Nephron progenitor cell (in vitro differentiated cells): ENCODE data around the gene CHN2.
"Not testable (repeated sequence)": the region's sequence is repeated elsewhere in the genome, so short reads cannot be mapped to it uniquely, and the experiment has no call there.

ENCODE experiments used
- DNase-seq: peaks from one replicate; pipeline ENCODE4 v3.0.0; 2021
- H3K27ac Mint-ChIP-seq: 2 replicates; pipeline ENCODE4 v1.8.0; 2021; ENCODE audit warnings: mild to moderate bottlenecking, moderate library complexity, mixed read lengths
- H3K27me3 Mint-ChIP-seq: 2 replicates; pipeline ENCODE4 v1.8.0; 2021; ENCODE audit warnings: mild to moderate bottlenecking, low read depth, mixed read lengths; ENCODE audit not compliant: poor library complexity
- H3K36me3 Mint-ChIP-seq: 2 replicates; pipeline ENCODE4 v1.8.0; 2021; ENCODE audit warnings: low read depth, mixed read lengths
- H3K4me1 Mint-ChIP-seq: 2 replicates; pipeline ENCODE4 v1.8.0; 2021; ENCODE audit warnings: mixed read lengths
- H3K4me3 Mint-ChIP-seq: 2 replicates; pipeline ENCODE4 v1.8.0; 2021; ENCODE audit warnings: mild to moderate bottlenecking, moderate library complexity, mixed read lengths
- H3K9me3 Mint-ChIP-seq: 2 replicates; pipeline ENCODE4 v1.8.0; 2021; ENCODE audit warnings: mild to moderate bottlenecking, moderate library complexity, mixed read lengths
- TF ChIP-seq, protein P1 (sequence below): fragments of 200-600 bp; sonication (generic); IDR thresholded peaks from 2 replicates; pipeline ENCODE4 v1.5.0; 2021; ENCODE audit warnings: antibody characterized with exemption

Gene CHN2

GRCh38 chr7:29207162-29207801, 12.7 kb downstream of the CHN2 start:
- H3K27me3 Mint-ChIP-seq, result peaks cover 7% of the 10 kb centered on the region
- peaks cover 19% of the 10 kb centered on the region for H3K4me1 Mint-ChIP-seq
- H3K9me3 Mint-ChIP-seq, result no peaks in the 10 kb centered on the region
- no peak for DNase-seq
- no peak overlapping the region for H3K4me3 Mint-ChIP-seq
- no peak overlapping the region for H3K27ac Mint-ChIP-seq
- TF ChIP-seq, protein P1, sequence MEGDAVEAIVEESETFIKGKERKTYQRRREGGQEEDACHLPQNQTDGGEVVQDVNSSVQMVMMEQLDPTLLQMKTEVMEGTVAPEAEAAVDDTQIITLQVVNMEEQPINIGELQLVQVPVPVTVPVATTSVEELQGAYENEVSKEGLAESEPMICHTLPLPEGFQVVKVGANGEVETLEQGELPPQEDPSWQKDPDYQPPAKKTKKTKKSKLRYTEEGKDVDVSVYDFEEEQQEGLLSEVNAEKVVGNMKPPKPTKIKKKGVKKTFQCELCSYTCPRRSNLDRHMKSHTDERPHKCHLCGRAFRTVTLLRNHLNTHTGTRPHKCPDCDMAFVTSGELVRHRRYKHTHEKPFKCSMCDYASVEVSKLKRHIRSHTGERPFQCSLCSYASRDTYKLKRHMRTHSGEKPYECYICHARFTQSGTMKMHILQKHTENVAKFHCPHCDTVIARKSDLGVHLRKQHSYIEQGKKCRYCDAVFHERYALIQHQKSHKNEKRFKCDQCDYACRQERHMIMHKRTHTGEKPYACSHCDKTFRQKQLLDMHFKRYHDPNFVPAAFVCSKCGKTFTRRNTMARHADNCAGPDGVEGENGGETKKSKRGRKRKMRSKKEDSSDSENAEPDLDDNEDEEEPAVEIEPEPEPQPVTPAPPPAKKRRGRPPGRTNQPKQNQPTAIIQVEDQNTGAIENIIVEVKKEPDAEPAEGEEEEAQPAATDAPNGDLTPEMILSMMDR, result no peak
- H3K36me3 Mint-ChIP-seq, result no peaks in the 10 kb centered on the region

DNA sequence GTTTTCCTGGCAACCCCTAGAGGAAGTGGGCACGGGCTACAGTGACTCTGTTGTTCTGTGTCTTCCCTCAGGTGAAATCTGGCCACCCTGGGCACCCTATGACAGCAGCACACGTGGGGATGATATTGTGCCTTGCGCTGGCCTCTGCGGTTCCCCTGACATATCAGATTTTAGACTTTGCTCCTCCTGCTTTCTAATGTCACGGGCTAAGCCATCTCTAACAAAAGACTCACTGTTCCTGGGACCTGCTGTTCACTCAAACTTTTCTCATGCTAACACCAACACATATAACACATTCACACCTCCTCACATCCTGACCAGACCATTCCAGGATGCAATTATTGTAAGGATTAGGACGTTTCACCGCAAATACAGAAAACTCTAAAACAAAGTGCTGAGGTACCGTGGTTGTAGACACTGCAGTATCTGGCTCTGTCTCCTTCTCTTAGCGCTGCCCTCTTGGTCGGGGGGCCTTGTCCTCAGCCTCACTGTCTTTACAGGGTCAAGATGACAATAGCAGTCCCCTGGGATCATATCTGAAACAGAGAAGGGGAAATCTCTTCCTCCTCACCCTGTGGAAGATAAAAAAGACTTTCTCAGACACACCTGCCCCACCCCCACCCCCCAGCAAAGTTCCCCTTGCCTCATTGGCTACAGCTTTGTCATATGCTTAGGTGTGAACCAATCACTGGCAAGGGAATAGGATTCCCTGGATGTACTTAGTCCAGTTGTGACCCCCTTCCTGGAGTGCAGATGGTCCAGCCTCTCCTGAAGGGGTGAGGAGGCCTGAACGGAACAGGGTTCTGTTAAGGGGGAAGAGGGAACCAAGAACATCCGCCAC, 14.1 kb downstream of the CHN2 start:
- TF ChIP-seq, protein P1, result no peak
- Mint-ChIP-seq H3K36me3 (no peaks in the 10 kb centered on the region), H3K4me3 (no peak overlapping the region), H3K27me3 (peaks cover 12% of the 10 kb centered on the region), H3K27ac (peak overlapping the region; percentile 52), H3K4me1 (peaks cover 18% of the 10 kb centered on the region), H3K9me3 (no peaks in the 10 kb centered on the region)
- DNase-seq, result no peak

DNA sequence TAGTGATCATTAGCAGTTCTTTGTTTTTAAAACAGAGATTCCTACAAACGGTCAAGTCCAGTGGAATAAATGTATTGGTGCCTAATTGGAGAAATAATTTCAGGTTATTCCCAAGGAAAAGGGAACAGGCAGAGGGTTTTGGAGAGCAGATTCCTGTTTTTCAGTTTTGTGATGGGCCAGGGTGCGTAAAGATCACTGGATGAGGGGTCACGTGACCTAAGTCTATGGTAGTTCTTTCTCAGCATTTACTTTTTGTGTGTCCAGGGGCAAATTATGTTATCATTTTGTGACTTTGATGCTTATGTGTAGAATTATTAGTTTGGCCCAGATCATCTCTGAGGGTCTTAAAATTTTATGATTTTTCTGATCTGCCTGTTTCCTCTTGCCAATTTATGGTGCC, 15.2 kb downstream of the CHN2 start:
- peaks cover 5% of the 10 kb centered on the region for H3K27me3 Mint-ChIP-seq
- no peak overlapping the region for H3K4me3 Mint-ChIP-seq
- no peaks in the 10 kb centered on the region for H3K9me3 Mint-ChIP-seq
- TF ChIP-seq, protein P1, result no peak
- H3K27ac Mint-ChIP-seq, result no peak overlapping the region
- DNase-seq, result no peak
- peaks cover 7% of the 10 kb centered on the region for H3K4me1 Mint-ChIP-seq
- H3K36me3 Mint-ChIP-seq, result no peaks in the 10 kb centered on the region

- not testable (repeated sequence) for DNase-seq, H3K9me3 Mint-ChIP-seq, H3K27ac Mint-ChIP-seq, H3K27me3 Mint-ChIP-seq, H3K4me3 Mint-ChIP-seq, H3K4me1 Mint-ChIP-seq, H3K36me3 Mint-ChIP-seq
Observed at GRCh38 chr7:29212736-29213135, 18.2 kb downstream of the CHN2 start.

GRCh38 chr7:29214056-29214455, 19.5 kb downstream of the CHN2 start:
- no peak overlapping the region for H3K27ac Mint-ChIP-seq
- no peak for DNase-seq
- TF ChIP-seq, protein P1, result no peak
- H3K36me3 Mint-ChIP-seq, result no peaks in the 10 kb centered on the region
- H3K4me3 Mint-ChIP-seq, result no peak overlapping the region
- no peaks in the 10 kb centered on the region for H3K9me3 Mint-ChIP-seq
- H3K27me3 Mint-ChIP-seq, result peaks cover 5% of the 10 kb centered on the region
- H3K4me1 Mint-ChIP-seq, result no peaks in the 10 kb centered on the region

DNA sequence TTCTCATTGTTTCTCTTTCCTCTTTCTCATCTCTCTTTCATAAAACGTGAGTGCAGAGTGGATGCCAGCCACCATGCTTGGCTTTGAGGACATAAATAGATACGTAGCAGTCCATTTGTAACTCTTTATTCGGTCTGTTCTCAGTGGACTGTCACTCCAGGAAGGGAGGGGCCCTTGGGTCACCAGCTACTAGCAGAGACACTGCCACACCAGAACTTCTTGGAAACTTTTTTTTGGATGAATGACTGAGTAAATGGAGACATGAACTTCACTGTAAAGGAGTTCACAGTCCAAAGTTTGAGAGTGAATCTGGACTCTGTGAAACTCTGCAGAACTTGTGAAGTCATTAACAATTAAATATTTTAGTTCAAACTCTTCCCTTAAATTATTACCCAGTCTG, 20.2 kb downstream of the CHN2 start:
- Mint-ChIP-seq H3K4me3 (no peak overlapping the region), H3K27ac (no peak overlapping the region), H3K9me3 (peaks cover 4% of the 10 kb centered on the region), H3K27me3 (peaks cover 5% of the 10 kb centered on the region), H3K36me3 (no peaks in the 10 kb centered on the region), H3K4me1 (no peaks in the 10 kb centered on the region)
- TF ChIP-seq, protein P1, result no peak
- DNase-seq, result no peak
